GM12878 (cell line): ENCODE data around the gene APOE. TPM values are rescaled to one million over a fixed set of nuclear protein-coding genes. Genes with fewer than 3 reads are reported as not detected.

Experiments used
- ATAC-seq: fragments of 200-7000 bp; cut with Tn5 transposase; 3 replicates; pipeline ENCODE4 v1.9.1; 2020; ENCODE audit warnings: mild to moderate bottlenecking, moderate library complexity
- BruUV-seq: library from RNA; stranded (reverse); fragments of 400-500 nt; replicated peaks from 2 replicates; lab custom pipeline; 2021; lab: Mats Ljungman, UMichigan
- CTCF ChIA-PET: fragments of 300-600 bp; sonication (Branson Sonifier 250); formaldehyde crosslinking; extraction: SDS; loops from one replicate; lab custom pipeline; 2021; ENCODE audit warnings: inconsistent platforms; lab: Yijun Ruan, JAX
- POLR2A ChIA-PET: fragments of 350-600 bp; formaldehyde crosslinking; extraction: SDS; loops from one replicate; lab custom pipeline; 2021; ENCODE audit warnings: inconsistent platforms; lab: Charles Lee
- RAD21 ChIA-PET: fragments of 300-600 bp; sonication (Branson Sonifier 250); formaldehyde crosslinking; loops from one replicate; lab custom pipeline; 2023; ENCODE audit warnings: antibody characterized with exemption; ENCODE audit not compliant: unreplicated experiment; lab: Charles Lee
- SMC1A ChIA-PET: fragments of 300-600 bp; sonication (Branson Sonifier 250); formaldehyde crosslinking; loops from one replicate; lab custom pipeline; 2023; ENCODE audit not compliant: unreplicated experiment, uncharacterized antibody; lab: Charles Lee
- DNase-seq: peaks from one replicate; pipeline ENCODE4 v3.0.0-alpha.2; 2011; ENCODE audit warnings: low read depth, low spot score
- FAIRE-seq: peaks from 3 replicates; lab custom pipeline; 2011; peaks lifted over from hg19 to GRCh38; lab: Jason Lieb, UNC
- H2AFZ ChIP-seq: 2 replicates; pipeline ENCODE4 v1.6.0; 2011; ENCODE audit warnings: low read depth, low read length, control low read depth; ENCODE audit not compliant: control insufficient read depth
- H3K27ac ChIP-seq: 2 replicates; pipeline ENCODE4 v1.5.1; 2011; ENCODE audit warnings: control low read depth; ENCODE audit not compliant: control insufficient read depth, insufficient read depth
- H3K27me3 ChIP-seq, 2 experiments: replicated peaks in 1 of 2; 2 replicates each; pipeline versions ENCODE4 v1.6.0 to v1.6.1; 2011; ENCODE audit warnings: low read length in 1 of 2; ENCODE audit not compliant: control insufficient read depth in 2 of 2, insufficient read depth in 2 of 2
- H3K36me3 ChIP-seq, 2 experiments: 2 replicates each; pipeline ENCODE4 v1.5.1; 2011; ENCODE audit warnings: low read length in 1 of 2; ENCODE audit not compliant: control insufficient read depth in 2 of 2, insufficient read depth in 2 of 2
- H3K4me1 ChIP-seq: 2 replicates; pipeline ENCODE4 v1.6.1; 2011; ENCODE audit warnings: mild to moderate bottlenecking, low read length, moderate library complexity, mixed read lengths; ENCODE audit not compliant: control insufficient read depth, insufficient read depth
- H3K4me2 ChIP-seq: 2 replicates; pipeline ENCODE4 v1.6.0; 2011; ENCODE audit warnings: control low read depth; ENCODE audit not compliant: control insufficient read depth, insufficient read depth
- H3K4me3 ChIP-seq: fragments of 200-600 bp; sonication (generic); 2 replicates; pipeline ENCODE4 v1.5.1; 2016
- H3K79me2 ChIP-seq: 2 replicates; pipeline ENCODE4 v1.6.0; 2011; ENCODE audit warnings: low read length; ENCODE audit not compliant: control insufficient read depth, insufficient read depth
- H3K9ac ChIP-seq: 2 replicates; pipeline ENCODE4 v1.8.0; 2011; ENCODE audit warnings: low read length, control low read depth, mixed read lengths; ENCODE audit not compliant: control insufficient read depth, insufficient read depth
- H3K9me3 ChIP-seq: replicated peaks from 3 replicates; pipeline ENCODE4 v1.5.1; 2011; ENCODE audit warnings: mild to moderate bottlenecking, low read length; ENCODE audit not compliant: control insufficient read depth, insufficient read depth
- H4K20me1 ChIP-seq: 2 replicates; pipeline ENCODE4 v1.6.0; 2011; ENCODE audit not compliant: control insufficient read depth, insufficient read depth
- CBFB ChIP-seq: IDR thresholded peaks from 2 replicates; pipeline ENCODE4 v1.6.1; 2016; ENCODE audit warnings: antibody characterized with exemption, low read depth
- CBX3 ChIP-seq: fragments of 200-600 bp; sonication (generic); IDR thresholded peaks from 2 replicates; pipeline ENCODE4 v1.6.1; 2016; ENCODE audit warnings: low read depth, borderline replicate concordance
- CHD1 ChIP-seq: IDR thresholded peaks from 2 replicates; pipeline ENCODE4 v1.6.1; 2012; ENCODE audit warnings: low read depth, low read length, improper control_type of control experiment
- CREM ChIP-seq: IDR thresholded peaks from 2 replicates; pipeline ENCODE4 v1.6.1; 2014; ENCODE audit warnings: antibody characterized with exemption, low read depth
- DPF2 ChIP-seq: fragments of 450-650 bp; IDR thresholded peaks from 2 replicates; pipeline ENCODE4 v1.6.1; 2017; ENCODE audit warnings: mild to moderate bottlenecking
- EED ChIP-seq: sonication (generic); IDR thresholded peaks from 2 replicates; pipeline ENCODE4 v1.6.1; 2016; ENCODE audit warnings: antibody characterized with exemption, low read depth
- EGR1 ChIP-seq, 2 experiments: IDR thresholded peaks; 1 replicate in 1 of 2; 2 replicates in 1 of 2; pipeline ENCODE4 v1.6.1; 2011 to 2012; ENCODE audit warnings: low read depth in 2 of 2, low read length in 2 of 2, borderline replicate concordance in 1 of 2, mild to moderate bottlenecking in 1 of 2, moderate library complexity in 1 of 2
- FOS ChIP-seq: IDR thresholded peaks from 3 replicates; pipeline ENCODE4 v1.6.1; 2011; ENCODE audit warnings: borderline replicate concordance; ENCODE audit not compliant: insufficient read length; ENCODE audit errors: extremely low read depth
- GABPA ChIP-seq: IDR thresholded peaks from 2 replicates; pipeline ENCODE4 v1.6.1; 2014; ENCODE audit warnings: antibody characterized with exemption, low read depth, mild to moderate bottlenecking, inconsistent platforms
- GATAD2B ChIP-seq: fragments of 450-650 bp; conservative IDR thresholded peaks from 2 replicates; pipeline ENCODE4 v1.6.1; 2017; ENCODE audit warnings: low read depth, mild to moderate bottlenecking, moderate library complexity
- HCFC1 ChIP-seq: fragments of 150-350 bp; IDR thresholded peaks from 2 replicates; pipeline ENCODE4 v1.6.1; 2014; ENCODE audit warnings: low read length
- HDAC2 ChIP-seq: fragments of 200-600 bp; sonication (generic); IDR thresholded peaks from 2 replicates; pipeline ENCODE4 v1.6.1; 2017
- IKZF1 ChIP-seq: fragments of 450-650 bp; conservative IDR thresholded peaks from 2 replicates; pipeline ENCODE4 v1.6.1; 2017; ENCODE audit warnings: antibody characterized with exemption, mild to moderate bottlenecking
- JUND ChIP-seq: IDR thresholded peaks from 2 replicates; pipeline ENCODE4 v1.6.1; 2012; ENCODE audit warnings: low read depth, mild to moderate bottlenecking, low read length, improper control_type of control experiment, moderate library complexity
- KLF5 ChIP-seq: fragments of 450-650 bp; IDR thresholded peaks from 2 replicates; pipeline ENCODE4 v1.6.1; 2014; ENCODE audit warnings: mild to moderate bottlenecking; ENCODE audit not compliant: partially characterized antibody
- PML ChIP-seq: IDR thresholded peaks from 2 replicates; pipeline ENCODE4 v1.6.1; 2012; ENCODE audit warnings: low read length, inconsistent platforms
- POLR2AphosphoS2 ChIP-seq: IDR thresholded peaks from 2 replicates; pipeline ENCODE4 v1.6.1; 2011; ENCODE audit warnings: low read depth, mild to moderate bottlenecking, low read length, improper control_type of control experiment, moderate library complexity
- RAD21 ChIP-seq: IDR thresholded peaks from 2 replicates; pipeline ENCODE4 v1.6.1; 2011; ENCODE audit warnings: mild to moderate bottlenecking, low read depth, low read length, moderate library complexity; ENCODE audit not compliant: insufficient read depth
- RCOR1 ChIP-seq: conservative IDR thresholded peaks from 2 replicates; pipeline ENCODE4 v1.6.1; 2012; ENCODE audit warnings: low read depth, low read length, improper control_type of control experiment
- SRF ChIP-seq, 2 experiments: IDR thresholded peaks; 2 replicates each; pipeline ENCODE4 v1.6.1; 2011; ENCODE audit warnings: low read depth in 2 of 2, low read length in 2 of 2, mild to moderate bottlenecking in 1 of 2, moderate library complexity in 1 of 2
- TAF1 ChIP-seq: IDR thresholded peaks from 2 replicates; pipeline ENCODE4 v1.6.1; 2011; ENCODE audit warnings: mild to moderate bottlenecking, low read depth, low read length, borderline replicate concordance
- TCF3 ChIP-seq: IDR thresholded peaks from 2 replicates; pipeline ENCODE4 v1.6.1; 2012; ENCODE audit warnings: low read depth, mild to moderate bottlenecking, low read length, borderline replicate concordance; ENCODE audit not compliant: insufficient read depth
- USF2 ChIP-seq: IDR thresholded peaks from 2 replicates; pipeline ENCODE4 v1.6.1; 2011; ENCODE audit warnings: low read depth, low read length, improper control_type of control experiment, borderline replicate concordance
- YBX1 ChIP-seq: fragments of 450-650 bp; IDR thresholded peaks from 2 replicates; pipeline ENCODE4 v1.6.1; 2016; ENCODE audit warnings: antibody characterized with exemption
- ZNF207 ChIP-seq: fragments of 450-650 bp; IDR thresholded peaks from 2 replicates; pipeline ENCODE4 v1.6.1; 2014; ENCODE audit warnings: antibody characterized with exemption, mild to moderate bottlenecking, borderline replicate concordance
- WGBS: methylation state at CpG from one replicate; pipeline ENCODE4 v1.1.6; 2016; ENCODE audit warnings: low lambda C conversion rate; ENCODE audit not compliant: insufficient replicate concordance, insufficient coverage; ENCODE audit errors: missing lambda C conversion rate; 5-methylcytosine and 5-hydroxymethylcytosine counted together
- in situ Hi-C: fragments of 300-500 bp; cut with MboI; formaldehyde crosslinking; loops from 9 replicates; pipeline ENCODE4 v1.14.3; 2018; ENCODE audit warnings: mixed read lengths
- intact Hi-C: fragments of 100-400 bp; cut with micrococcal nuclease; formaldehyde crosslinking; loops from one replicate; pipeline ENCODE4 v1.14.2; 2022; ENCODE audit not compliant: unreplicated experiment
- polyA plus RNA-seq, 11 experiments: library from polyadenylated mRNA; depleted of rRNA in 4 of 11; unstranded in 6 of 11; stranded (reverse) in 5 of 11; fragments of >200 nt; fragmentation: Nextera tagmentation in 4 of 11; fragmentation: Illumina TruSeq in 1 of 11; extraction: Ambion mirVana in 4 of 11; extraction: Trizol in 1 of 11; gene quantifications; 1 replicate in 1 of 11; 2 replicates in 10 of 11; pipeline versions ENCODE4 v1.2.1 to v1.2.3, GENCODE V29; 2011 to 2016; ENCODE audit warnings: inconsistent platforms in 2 of 11, missing spikeins in 2 of 11, low read depth in 1 of 11
- total RNA-seq, 4 experiments: library from RNA; depleted of rRNA in 3 of 4; stranded (reverse); fragments of >200 nt in 3 of 4; fragmentation: Illumina TruSeq in 1 of 4; extraction: Trizol in 1 of 4; gene quantifications; 2 replicates each; pipeline versions ENCODE4 v1.2.1 to v1.2.3, GENCODE V29; 2013 to 2021

Gene APOE
- total and polyA plus RNA-seq, 10 of the 15 experiments (the other 5 are each of a cell fraction or from before 2014, with no cell fraction given): 0.22 to 3.7 (median 0.44) TPM; not detected in 4

GRCh38 chr19:44889830-44890365 is 15.7 kb upstream of the APOE start:
- in situ Hi-C loops (no loop called here), intact Hi-C loops (loop anchor here (5.0 kb wide), 1 partner anchor 43 kb away; the partner anchor contains the start of gene NECTIN2)
- peak overlapping the region; percentile 96 for H3K27ac ChIP-seq
- H3K36me3 ChIP-seq: peaks cover 0 to 11% of the 10 kb centered on the region in 2 experiments; a peak in 3 of 4 replicates
- peak overlapping the region; percentile 69 for H3K4me3 ChIP-seq
- peaks cover 32% of the 10 kb centered on the region for H3K79me2 ChIP-seq
- BruUV-seq: TSS peak; percentile 90
- H2AFZ ChIP-seq: peak overlapping the region; percentile 96
- H3K9me3 ChIP-seq: peaks cover 1% of the 10 kb centered on the region; the same call in 1 of the 3 replicates
- no peak for DNase-seq
- ChIA-PET POLR2A (interaction anchor here (0.5 to 1.7 kb wide), 5 partner anchors 16 to 1352 kb away, joined by 3 to 7 read pairs (median 4); partner anchors contain the start of genes APOE and CLPTM1), RAD21 (interaction anchor here (0.7 to 1.6 kb wide), 4 partner anchors 16 to 166 kb away, joined by 3 to 4 read pairs (median 4); partner anchors contain the start of gene APOE), CTCF (interaction anchor here (0.6 to 1.4 kb wide), 8 partner anchors 12 to 235 kb away, joined by 3 to 7 read pairs (median 4); partner anchors contain the start of gene NECTIN2), SMC1A (interaction anchor here (0.9 to 1.8 kb wide), 3 partner anchors 63 to 166 kb away, joined by 3 to 6 read pairs (median 4); no protein-coding TSS in a partner anchor)
- ATAC-seq: no peak
- 69% methylated on average over 17 of the region's 17 CpGs for WGBS
- no peaks in the 10 kb centered on the region for H3K27me3 ChIP-seq
- peak overlapping the region; percentile 98 for H3K4me2 ChIP-seq
- peak overlapping the region; percentile 67 for H3K9ac ChIP-seq
- no peaks in the 10 kb centered on the region for H4K20me1 ChIP-seq
- H3K4me1 ChIP-seq: peaks cover 19% of the 10 kb centered on the region
- FAIRE-seq: no peak
- TF ChIP-seq IKZF1 (no peak), EGR1 (IDR thresholded peaks at IDR 0.05; ENCODE audit: borderline replicate concordance in 1 of 2, low read depth in 2 of 2, low read length in 2 of 2) (no peak), GABPA (no peak), TCF3 (no peak), PML (0 out of 2 replicates have a peak, but pooled peaks have one; percentile 44), CBFB (no peak), YBX1 (0 out of 2 replicates have a peak, but pooled peaks have one; percentile 16), HCFC1 (no peak), TAF1 (no peak), JUND (no peak), CREM (no peak), POLR2AphosphoS2 (no peak), HDAC2 (no peak), EED (peak; percentile 48; the same call in 1 of the 2 replicates), DPF2 (peak; percentile 41; the same call in 1 of the 2 replicates), GATAD2B (0 out of 2 replicates have a peak, but pooled peaks have one; percentile 39), CBX3 (no peak), ZNF207 (0 out of 2 replicates have a peak, but pooled peaks have one; percentile 30), CHD1 (no peak), RCOR1 (no peak), USF2 (no peak), FOS (no peak), RAD21 (no peak), SRF (IDR thresholded peaks at IDR 0.05; ENCODE audit: low read depth in 2 of 2, low read length in 2 of 2) (no peak), KLF5 (no peak)
